K562 (cell line): ENCODE data around the gene GMPR2. TPM values are rescaled to one million over a fixed set of nuclear protein-coding genes. Genes with fewer than 3 reads are reported as not detected.

Experiments used
- CC2D1A ChIP-seq: fragments of 450-650 bp; IDR thresholded peaks from 2 replicates; pipeline ENCODE4 v1.6.1; 2017; ENCODE audit warnings: mild to moderate bottlenecking
- CREB1 ChIP-seq, 2 experiments: sonication (generic) in 1 of 2; formaldehyde crosslinking in 1 of 2; IDR thresholded peaks; 2 replicates each; pipeline versions ENCODE4 v1.6.1 to v1.8.0; 2012 to 2022; ENCODE audit warnings: inconsistent platforms in 1 of 2, mild to moderate bottlenecking in 1 of 2, missing genetic modification reagents in 1 of 2, moderate library complexity in 1 of 2
- DDX20 ChIP-seq: fragments of 450-650 bp; IDR thresholded peaks from 2 replicates; pipeline ENCODE4 v1.6.1; 2016; ENCODE audit warnings: missing genetic modification characterization, low read depth, mild to moderate bottlenecking, missing compliant biosample characterization, moderate library complexity
- ESRRB ChIP-seq: fragments of 250-450 bp; sonication (Bioruptor Pico); IDR thresholded peaks from 2 replicates; pipeline ENCODE4 v1.5.0; 2020; ENCODE audit warnings: mild to moderate bottlenecking, moderate library complexity, borderline replicate concordance
- KDM5B ChIP-seq: fragments of 200-600 bp; sonication (generic); IDR thresholded peaks from 2 replicates; pipeline ENCODE4 v1.6.1; 2012; ENCODE audit warnings: low read depth, mild to moderate bottlenecking, moderate library complexity, low read length, control low read depth, inconsistent platforms; ENCODE audit not compliant: insufficient replicate concordance
- RBFOX2 ChIP-seq: fragments of 200-400 bp; formaldehyde crosslinking; IDR thresholded peaks from 2 replicates; pipeline ENCODE4 v1.6.1; 2017; ENCODE audit warnings: low read depth, mild to moderate bottlenecking, low read length, moderate library complexity
- SETDB1 ChIP-seq: IDR thresholded peaks from one replicate; pipeline ENCODE4 v1.6.1; 2012; ENCODE audit warnings: low read length, control low read depth, inconsistent platforms
- SMAD2 ChIP-seq: fragments of 150-350 bp; IDR thresholded peaks from 2 replicates; pipeline ENCODE4 v1.6.1; 2014; ENCODE audit warnings: low read depth, mild to moderate bottlenecking, low read length
- XRCC5 ChIP-seq: fragments of 200-400 bp; formaldehyde crosslinking; IDR thresholded peaks from 2 replicates; pipeline ENCODE4 v1.6.1; 2017; ENCODE audit warnings: low read depth, mild to moderate bottlenecking, low read length
- ZNF431 ChIP-seq: sonication (generic); formaldehyde crosslinking; IDR thresholded peaks from 2 replicates; pipeline ENCODE4 v1.8.0; 2022; ENCODE audit warnings: mild to moderate bottlenecking, missing genetic modification reagents
- ZNF695 ChIP-seq: fragments of 450-650 bp; formaldehyde crosslinking; IDR thresholded peaks from 2 replicates; pipeline ENCODE4 v1.4.0; 2020; ENCODE audit warnings: mild to moderate bottlenecking, moderate library complexity
- ZNF696 ChIP-seq: fragments of 250-450 bp; sonication (Bioruptor Pico); conservative IDR thresholded peaks from 2 replicates; pipeline ENCODE4 v1.4.0; 2020; ENCODE audit warnings: mild to moderate bottlenecking, moderate library complexity
- polyA plus RNA-seq, 8 experiments: library from polyadenylated mRNA; depleted of rRNA in 4 of 8; stranded (reverse) in 5 of 8; unstranded in 3 of 8; fragments of >200 nt; fragmentation: Nextera tagmentation in 2 of 8; fragmentation: Illumina TruSeq in 1 of 8; extraction: Ambion mirVana in 2 of 8; extraction: Trizol in 1 of 8; gene quantifications; 2 replicates each; pipeline versions ENCODE4 v1.2.1 to v1.2.3, GENCODE V29; 2011 to 2014; ENCODE audit warnings: inconsistent platforms in 1 of 8, missing spikeins in 1 of 8
- total RNA-seq, 7 experiments: library from RNA; depleted of rRNA in 6 of 7; stranded (reverse); fragments of >200 nt in 6 of 7; fragmentation: Illumina TruSeq in 2 of 7; extraction: Trizol in 2 of 7; gene quantifications; 2 replicates each; pipeline versions ENCODE4 v1.2.1 to v1.2.3, GENCODE V29; 2011 to 2021; ENCODE audit warnings: low replicate concordance in 1 of 7
- TF ChIP-seq, protein P1 (sequence below): fragments of 450-650 bp; IDR thresholded peaks from one replicate; pipeline ENCODE4 v1.6.1; 2018; ENCODE audit warnings: mild to moderate bottlenecking, moderate library complexity; ENCODE audit not compliant: partially characterized antibody
- TF ChIP-seq, protein P2 (sequence below): fragments of 250-450 bp; sonication (Bioruptor Pico); IDR thresholded peaks from 2 replicates; pipeline ENCODE4 v1.9.0; 2021; ENCODE audit warnings: mild to moderate bottlenecking, inconsistent platforms
- TF ChIP-seq, protein P3 (sequence below): IDR thresholded peaks from 2 replicates; pipeline ENCODE4 v1.6.1; 2011; ENCODE audit not compliant: insufficient read length; ENCODE audit errors: extremely low read depth
- TF ChIP-seq, protein P4 (sequence below): fragments of 450-650 bp; IDR thresholded peaks from 2 replicates; pipeline ENCODE4 v1.7.1; 2018; ENCODE audit warnings: mild to moderate bottlenecking, low read depth; ENCODE audit not compliant: partially characterized antibody
- TF ChIP-seq, protein P5 (sequence below): fragments of 450-650 bp; formaldehyde crosslinking; IDR thresholded peaks from 2 replicates; pipeline ENCODE4 v1.4.0; 2020; ENCODE audit warnings: mild to moderate bottlenecking, mixed read lengths

The GMPR2 gene
- total and polyA plus RNA-seq, 9 of the 15 experiments (the other 6 are each of a cell fraction or from before 2014, with no cell fraction given): 26.4 to 67.4 (median 36.3) TPM

DNA sequence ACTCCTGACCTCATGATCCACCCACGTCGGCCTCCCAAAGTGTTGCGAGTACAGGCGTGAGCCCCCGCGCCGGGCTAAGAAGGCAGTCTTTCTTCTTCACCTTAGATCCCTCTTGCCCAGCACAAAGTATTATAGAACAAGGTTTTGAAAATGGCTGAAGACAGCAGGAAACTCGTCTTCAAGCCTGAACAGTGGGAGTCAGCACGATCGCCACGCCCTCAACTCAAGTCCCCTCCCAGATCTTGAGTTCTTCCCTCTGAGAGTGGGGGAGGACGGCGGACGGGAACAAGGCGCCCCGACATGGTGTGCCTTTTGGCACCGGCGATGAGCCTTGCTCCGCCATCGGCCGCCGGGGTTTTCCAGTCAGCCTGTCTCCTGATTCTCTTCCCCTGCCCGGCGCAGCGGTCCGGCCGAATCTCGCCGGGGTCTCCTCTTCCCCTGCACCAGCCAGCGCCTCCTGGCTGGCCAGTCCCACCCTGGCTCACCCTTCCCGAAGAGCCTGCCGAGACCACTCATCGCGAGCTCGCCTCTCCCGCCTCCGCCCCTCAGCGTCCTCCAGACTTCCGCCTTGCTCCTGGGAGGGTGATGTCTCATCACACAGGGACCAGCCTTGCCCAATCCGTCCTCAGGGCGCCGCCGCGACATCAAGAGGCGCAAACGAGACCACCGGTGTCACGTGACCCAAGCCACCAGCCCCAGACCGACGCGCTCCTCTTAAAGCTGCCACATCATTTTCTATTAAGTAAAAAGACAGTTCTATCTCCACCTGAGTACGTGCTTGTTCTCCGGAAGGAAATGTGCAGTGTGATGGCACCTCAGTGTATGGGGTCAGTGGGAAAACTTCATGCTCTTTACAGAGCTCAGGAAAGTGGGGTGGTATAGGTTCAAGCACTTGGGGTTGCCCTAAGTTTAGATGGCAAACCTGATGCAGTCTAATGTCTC lies 19.5 kb upstream of the GMPR2 start, which contains the start of gene CHMP4A (continued):
- TF ChIP-seq, protein P1, sequence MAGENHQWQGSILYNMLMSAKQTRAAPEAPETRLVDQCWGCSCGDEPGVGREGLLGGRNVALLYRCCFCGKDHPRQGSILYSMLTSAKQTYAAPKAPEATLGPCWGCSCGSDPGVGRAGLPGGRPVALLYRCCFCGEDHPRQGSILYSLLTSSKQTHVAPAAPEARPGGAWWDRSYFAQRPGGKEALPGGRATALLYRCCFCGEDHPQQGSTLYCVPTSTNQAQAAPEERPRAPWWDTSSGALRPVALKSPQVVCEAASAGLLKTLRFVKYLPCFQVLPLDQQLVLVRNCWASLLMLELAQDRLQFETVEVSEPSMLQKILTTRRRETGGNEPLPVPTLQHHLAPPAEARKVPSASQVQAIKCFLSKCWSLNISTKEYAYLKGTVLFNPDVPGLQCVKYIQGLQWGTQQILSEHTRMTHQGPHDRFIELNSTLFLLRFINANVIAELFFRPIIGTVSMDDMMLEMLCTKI: no peak
- 0 out of 2 replicates have a peak, but pooled peaks have one; percentile 33 for TF ChIP-seq ZNF431 (CRISPR knock-in tag)
- TF ChIP-seq, protein P2, sequence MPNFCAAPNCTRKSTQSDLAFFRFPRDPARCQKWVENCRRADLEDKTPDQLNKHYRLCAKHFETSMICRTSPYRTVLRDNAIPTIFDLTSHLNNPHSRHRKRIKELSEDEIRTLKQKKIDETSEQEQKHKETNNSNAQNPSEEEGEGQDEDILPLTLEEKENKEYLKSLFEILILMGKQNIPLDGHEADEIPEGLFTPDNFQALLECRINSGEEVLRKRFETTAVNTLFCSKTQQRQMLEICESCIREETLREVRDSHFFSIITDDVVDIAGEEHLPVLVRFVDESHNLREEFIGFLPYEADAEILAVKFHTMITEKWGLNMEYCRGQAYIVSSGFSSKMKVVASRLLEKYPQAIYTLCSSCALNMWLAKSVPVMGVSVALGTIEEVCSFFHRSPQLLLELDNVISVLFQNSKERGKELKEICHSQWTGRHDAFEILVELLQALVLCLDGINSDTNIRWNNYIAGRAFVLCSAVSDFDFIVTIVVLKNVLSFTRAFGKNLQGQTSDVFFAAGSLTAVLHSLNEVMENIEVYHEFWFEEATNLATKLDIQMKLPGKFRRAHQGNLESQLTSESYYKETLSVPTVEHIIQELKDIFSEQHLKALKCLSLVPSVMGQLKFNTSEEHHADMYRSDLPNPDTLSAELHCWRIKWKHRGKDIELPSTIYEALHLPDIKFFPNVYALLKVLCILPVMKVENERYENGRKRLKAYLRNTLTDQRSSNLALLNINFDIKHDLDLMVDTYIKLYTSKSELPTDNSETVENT (CRISPR knock-in tag): peak; percentile 94
- no peak for TF ChIP-seq SMAD2
- TF ChIP-seq ZNF696: no peak
- TF ChIP-seq ZNF695 (CRISPR knock-in tag): no peak
- peak; percentile 58 for TF ChIP-seq KDM5B
- TF ChIP-seq, protein P3, sequence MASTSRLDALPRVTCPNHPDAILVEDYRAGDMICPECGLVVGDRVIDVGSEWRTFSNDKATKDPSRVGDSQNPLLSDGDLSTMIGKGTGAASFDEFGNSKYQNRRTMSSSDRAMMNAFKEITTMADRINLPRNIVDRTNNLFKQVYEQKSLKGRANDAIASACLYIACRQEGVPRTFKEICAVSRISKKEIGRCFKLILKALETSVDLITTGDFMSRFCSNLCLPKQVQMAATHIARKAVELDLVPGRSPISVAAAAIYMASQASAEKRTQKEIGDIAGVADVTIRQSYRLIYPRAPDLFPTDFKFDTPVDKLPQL: no peak
- TF ChIP-seq, protein P4, sequence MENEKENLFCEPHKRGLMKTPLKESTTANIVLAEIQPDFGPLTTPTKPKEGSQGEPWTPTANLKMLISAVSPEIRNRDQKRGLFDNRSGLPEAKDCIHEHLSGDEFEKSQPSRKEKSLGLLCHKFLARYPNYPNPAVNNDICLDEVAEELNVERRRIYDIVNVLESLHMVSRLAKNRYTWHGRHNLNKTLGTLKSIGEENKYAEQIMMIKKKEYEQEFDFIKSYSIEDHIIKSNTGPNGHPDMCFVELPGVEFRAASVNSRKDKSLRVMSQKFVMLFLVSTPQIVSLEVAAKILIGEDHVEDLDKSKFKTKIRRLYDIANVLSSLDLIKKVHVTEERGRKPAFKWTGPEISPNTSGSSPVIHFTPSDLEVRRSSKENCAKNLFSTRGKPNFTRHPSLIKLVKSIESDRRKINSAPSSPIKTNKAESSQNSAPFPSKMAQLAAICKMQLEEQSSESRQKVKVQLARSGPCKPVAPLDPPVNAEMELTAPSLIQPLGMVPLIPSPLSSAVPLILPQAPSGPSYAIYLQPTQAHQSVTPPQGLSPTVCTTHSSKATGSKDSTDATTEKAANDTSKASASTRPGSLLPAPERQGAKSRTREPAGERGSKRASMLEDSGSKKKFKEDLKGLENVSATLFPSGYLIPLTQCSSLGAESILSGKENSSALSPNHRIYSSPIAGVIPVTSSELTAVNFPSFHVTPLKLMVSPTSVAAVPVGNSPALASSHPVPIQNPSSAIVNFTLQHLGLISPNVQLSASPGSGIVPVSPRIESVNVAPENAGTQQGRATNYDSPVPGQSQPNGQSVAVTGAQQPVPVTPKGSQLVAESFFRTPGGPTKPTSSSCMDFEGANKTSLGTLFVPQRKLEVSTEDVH: peak; percentile 75
- no peak for TF ChIP-seq SETDB1
- TF ChIP-seq, protein P5, sequence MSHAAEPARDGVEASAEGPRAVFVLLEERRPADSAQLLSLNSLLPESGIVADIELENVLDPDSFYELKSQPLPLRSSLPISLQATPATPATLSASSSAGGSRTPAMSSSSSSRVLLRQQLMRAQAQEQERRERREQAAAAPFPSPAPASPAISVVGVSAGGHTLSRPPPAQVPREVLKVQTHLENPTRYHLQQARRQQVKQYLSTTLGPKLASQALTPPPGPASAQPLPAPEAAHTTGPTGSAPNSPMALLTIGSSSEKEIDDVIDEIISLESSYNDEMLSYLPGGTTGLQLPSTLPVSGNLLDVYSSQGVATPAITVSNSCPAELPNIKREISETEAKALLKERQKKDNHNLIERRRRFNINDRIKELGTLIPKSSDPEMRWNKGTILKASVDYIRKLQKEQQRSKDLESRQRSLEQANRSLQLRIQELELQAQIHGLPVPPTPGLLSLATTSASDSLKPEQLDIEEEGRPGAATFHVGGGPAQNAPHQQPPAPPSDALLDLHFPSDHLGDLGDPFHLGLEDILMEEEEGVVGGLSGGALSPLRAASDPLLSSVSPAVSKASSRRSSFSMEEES (CRISPR knock-in tag): peak; percentile 99
- no peak for TF ChIP-seq DDX20 (tag)
- no peak for TF ChIP-seq CC2D1A
- no peak for TF ChIP-seq ESRRB (CRISPR knock-in tag)
- TF ChIP-seq XRCC5: no peak
- TF ChIP-seq CREB1 (IDR thresholded peaks at IDR 0.05): peak; percentile 98
- peak; percentile 98 for TF ChIP-seq CREB1 (CRISPR knock-in tag; IDR thresholded peaks at IDR 0.05)
- TF ChIP-seq RBFOX2: peak; percentile 95
